RWPE1 (cell line): ENCODE measurements around the gene NBEA.

Experiments used
- CTCF ChIA-PET: fragments of 350-600 bp; sonication (Branson Sonifier 250); formaldehyde crosslinking; extraction: SDS; loops from one replicate; lab custom pipeline; 2021; lab: Yijun Ruan, JAX
- POLR2A ChIA-PET: fragments of 400-600 bp; formaldehyde crosslinking; extraction: SDS; loops from one replicate; lab custom pipeline; 2020; ENCODE audit warnings: antibody characterized with exemption; ENCODE audit not compliant: low non-redundant PET; lab: Yijun Ruan, JAX
- DNase-seq: peaks from one replicate; pipeline ENCODE4 v3.0.0; 2012; ENCODE audit warnings: low spot score
- H3K27ac ChIP-seq: fragments of 450-650 bp; 2 replicates; pipeline ENCODE4 v1.5.1; 2017
- TF ChIP-seq, protein P1 (sequence below): fragments of 450-650 bp; conservative IDR thresholded peaks from 2 replicates; pipeline ENCODE4 v1.5.1; 2017; ENCODE audit warnings: low read depth, mild to moderate bottlenecking

Gene NBEA

DNA sequence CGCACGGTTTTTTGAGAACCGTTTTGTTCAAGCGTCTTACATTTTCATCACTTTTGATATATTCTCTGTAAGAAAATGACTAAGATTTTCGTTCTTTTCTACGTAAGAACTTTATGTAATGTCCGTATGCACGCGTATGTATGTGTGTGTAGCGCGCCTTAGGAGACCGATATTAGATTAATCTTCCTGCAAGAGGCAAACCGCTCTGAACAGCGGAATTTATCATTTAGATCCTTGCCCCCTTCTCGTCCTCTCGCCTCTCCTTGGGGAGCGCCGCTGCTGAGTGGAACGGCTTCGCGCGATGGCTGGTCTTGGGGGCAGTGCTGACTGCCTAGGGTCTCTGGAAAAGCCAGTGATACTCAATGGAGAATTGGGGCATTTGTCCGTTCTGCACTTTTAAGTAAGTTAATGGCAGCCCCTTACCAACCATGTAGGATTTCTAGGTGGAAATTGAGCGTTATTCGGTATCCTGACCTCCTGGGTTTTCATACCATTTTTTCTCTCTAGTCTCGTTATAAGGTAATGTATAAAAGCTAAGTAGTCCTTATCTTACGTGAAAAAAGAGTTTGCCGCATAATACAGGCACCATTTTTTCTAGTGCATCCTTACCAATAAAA is 529.7 kb downstream of the NBEA start:
- ChIA-PET CTCF (no interaction called here), POLR2A (no interaction called here)
- TF ChIP-seq, protein P1, sequence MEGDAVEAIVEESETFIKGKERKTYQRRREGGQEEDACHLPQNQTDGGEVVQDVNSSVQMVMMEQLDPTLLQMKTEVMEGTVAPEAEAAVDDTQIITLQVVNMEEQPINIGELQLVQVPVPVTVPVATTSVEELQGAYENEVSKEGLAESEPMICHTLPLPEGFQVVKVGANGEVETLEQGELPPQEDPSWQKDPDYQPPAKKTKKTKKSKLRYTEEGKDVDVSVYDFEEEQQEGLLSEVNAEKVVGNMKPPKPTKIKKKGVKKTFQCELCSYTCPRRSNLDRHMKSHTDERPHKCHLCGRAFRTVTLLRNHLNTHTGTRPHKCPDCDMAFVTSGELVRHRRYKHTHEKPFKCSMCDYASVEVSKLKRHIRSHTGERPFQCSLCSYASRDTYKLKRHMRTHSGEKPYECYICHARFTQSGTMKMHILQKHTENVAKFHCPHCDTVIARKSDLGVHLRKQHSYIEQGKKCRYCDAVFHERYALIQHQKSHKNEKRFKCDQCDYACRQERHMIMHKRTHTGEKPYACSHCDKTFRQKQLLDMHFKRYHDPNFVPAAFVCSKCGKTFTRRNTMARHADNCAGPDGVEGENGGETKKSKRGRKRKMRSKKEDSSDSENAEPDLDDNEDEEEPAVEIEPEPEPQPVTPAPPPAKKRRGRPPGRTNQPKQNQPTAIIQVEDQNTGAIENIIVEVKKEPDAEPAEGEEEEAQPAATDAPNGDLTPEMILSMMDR: no peak
- no peak overlapping the region for H3K27ac ChIP-seq
- no peak for DNase-seq

DNA sequence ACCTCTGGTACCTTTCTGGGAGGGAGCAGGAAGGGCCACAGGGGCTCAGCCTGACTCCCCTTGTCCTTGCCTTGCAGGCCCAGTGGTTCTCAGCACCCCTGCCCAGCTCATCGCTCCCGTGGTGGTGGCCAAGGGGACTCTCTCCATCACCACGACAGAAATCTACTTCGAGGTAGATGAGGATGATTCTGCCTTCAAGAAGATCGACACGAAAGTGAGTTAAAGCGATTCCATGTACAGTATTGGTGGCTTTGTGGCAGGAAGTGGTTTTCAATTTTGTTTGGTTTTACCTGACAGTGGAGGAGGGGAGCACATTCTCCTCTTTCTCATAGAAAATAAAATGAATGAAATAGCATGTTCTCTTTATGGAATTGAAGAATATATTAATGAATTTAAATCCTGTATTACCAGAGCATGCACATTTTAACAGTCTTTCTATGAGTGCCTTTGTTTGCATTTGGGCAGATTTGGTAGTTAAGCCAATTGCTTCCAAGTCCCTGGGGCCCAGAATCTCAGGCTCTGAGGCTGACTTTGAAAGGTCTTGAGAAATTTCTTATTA is 530.3 kb downstream of the NBEA start:
- TF ChIP-seq, protein P1: no peak
- H3K27ac ChIP-seq: no peak overlapping the region
- CTCF ChIA-PET: no interaction called here
- POLR2A ChIA-PET: no interaction called here
- DNase-seq: no peak

DNA sequence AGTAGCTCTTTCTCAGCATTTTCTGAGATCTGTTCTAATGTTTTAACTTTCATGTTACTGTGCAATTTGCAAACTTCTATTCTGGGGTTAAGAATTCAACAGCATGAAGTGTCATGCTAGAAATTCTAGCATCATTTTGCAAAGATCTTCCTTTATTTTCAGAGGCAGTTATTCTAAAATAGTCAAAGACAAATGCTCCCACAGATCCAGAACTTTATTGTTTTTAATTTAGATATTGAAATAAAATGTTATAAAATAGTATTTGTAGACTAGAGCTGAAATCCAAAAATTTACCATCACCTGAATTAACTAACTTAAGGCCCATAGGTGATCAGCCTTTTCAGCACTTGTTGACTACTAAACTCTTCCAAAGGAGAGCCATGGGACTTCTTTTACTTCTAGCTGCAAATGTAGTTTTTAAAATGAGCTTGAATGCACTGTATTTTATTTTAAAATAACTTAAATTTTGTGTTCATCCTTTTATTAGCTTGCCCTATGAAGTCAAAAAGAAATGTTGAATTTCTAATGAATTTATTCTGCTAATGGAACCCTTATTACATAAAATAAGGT is 531.2 kb downstream of the NBEA start:
- TF ChIP-seq, protein P1: no peak
- ChIA-PET CTCF (interaction anchor here (0.6 kb wide), 1 partner anchor 129 kb away, joined by 3 read pairs; no protein-coding TSS in a partner anchor), POLR2A (no interaction called here)
- no peak overlapping the region for H3K27ac ChIP-seq
- DNase-seq: no peak

DNA sequence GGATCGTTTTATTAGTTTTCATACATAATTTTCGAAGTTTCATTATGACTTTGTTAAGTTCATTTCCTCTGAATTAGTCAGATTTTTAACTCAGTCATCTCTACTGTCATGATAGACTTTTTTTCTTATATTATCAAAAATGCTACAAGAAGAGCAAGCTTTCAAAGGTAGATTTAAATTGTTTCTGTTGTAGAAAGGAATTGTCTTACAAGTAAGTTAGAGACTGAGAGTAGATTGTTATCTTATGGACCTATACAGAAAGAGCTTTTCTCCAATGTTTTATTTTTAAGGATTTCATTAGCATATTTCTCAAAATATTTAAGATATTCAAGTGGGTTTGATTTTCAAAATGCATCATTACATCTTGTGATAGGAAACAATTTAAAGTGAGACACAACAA is 531.7 kb downstream of the NBEA start:
- POLR2A ChIA-PET: no interaction called here
- no peak overlapping the region for H3K27ac ChIP-seq
- TF ChIP-seq, protein P1: no peak
- DNase-seq: no peak
- CTCF ChIA-PET: no interaction called here

DNA sequence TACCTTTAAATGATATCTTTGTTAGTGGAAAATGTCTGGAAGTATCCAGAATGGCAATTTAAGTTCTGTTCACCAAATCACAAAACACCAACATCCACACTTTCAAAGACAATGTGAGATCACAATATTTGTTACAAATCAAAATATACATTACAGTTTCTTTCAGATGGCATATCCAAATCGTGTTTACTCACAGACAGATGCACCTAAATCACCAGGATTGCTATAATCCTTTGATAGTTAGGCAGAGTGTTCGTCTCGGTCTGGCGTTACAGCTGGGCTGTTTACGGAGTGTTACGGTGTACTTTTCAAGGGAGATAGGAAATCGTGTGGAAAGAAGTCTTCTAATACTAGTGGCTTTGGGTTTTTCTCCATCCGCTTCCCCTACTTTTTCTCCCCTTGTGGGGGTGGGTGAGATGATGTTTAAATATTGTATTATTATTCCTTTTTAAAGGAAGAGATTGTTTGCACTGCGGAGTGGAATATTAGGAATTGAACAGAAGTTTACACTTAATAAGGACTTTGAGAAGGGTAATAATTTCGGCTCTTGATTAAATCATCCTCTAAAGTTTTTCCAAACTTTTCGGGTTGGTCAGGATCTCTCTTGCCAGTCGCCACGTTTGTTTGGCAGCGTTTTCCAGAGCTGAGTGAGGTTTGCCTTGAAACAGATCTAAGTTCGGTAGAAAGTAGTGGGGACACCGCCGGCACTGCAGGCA is 532.6 kb downstream of the NBEA start:
- POLR2A ChIA-PET: no interaction called here
- H3K27ac ChIP-seq: no peak overlapping the region
- no peak for DNase-seq
- CTCF ChIA-PET: no interaction called here
- TF ChIP-seq, protein P1: no peak

DNA sequence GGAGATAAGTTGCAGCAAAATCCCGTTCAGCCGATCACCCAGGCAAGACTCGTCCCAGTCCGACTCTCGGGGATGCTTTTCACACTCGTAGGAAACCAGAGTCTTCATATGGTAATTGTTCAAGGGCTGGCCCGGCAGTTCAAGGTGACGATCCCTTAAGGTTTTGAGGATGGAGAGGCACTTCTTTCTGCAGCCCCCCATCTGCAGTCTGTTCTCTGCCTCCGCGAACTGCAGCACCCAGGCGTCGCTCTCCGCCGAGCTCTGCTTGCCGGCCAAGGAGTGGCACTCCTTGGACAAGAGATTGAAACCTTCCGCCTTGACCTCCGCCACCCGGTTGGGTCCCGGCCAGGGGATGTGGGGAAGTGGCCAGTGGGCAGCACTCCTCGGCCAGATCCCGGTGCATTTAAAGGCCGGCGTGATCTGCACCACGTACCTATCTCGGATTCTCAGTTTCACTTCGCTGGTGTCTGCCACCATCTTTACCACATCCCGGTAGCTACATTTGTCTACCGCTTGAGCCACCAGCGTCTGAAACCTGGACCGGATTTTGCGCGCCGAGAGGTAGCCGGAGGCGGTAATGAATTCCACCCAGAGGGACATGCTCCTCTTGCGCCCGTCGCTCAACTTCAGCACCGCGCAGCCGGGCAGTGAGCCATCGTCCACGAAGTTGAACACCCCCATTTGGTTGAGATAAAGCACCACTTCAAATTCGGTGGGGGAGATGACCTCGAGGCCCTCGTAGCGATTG is 533.3 kb downstream of the NBEA start:
- TF ChIP-seq, protein P1: no peak
- ChIA-PET POLR2A (no interaction called here), CTCF (interaction anchor here (0.6 kb wide), 1 partner anchor 310 kb away, joined by 3 read pairs; no protein-coding TSS in a partner anchor)
- no peak for DNase-seq
- H3K27ac ChIP-seq: no peak overlapping the region
